ENCODE results near the gene HDAC4.

GRCh38 chr2:239148495-239149200 is 252.2 kb downstream of the HDAC4 start:
- TF ChIP-seq, protein P1, sequence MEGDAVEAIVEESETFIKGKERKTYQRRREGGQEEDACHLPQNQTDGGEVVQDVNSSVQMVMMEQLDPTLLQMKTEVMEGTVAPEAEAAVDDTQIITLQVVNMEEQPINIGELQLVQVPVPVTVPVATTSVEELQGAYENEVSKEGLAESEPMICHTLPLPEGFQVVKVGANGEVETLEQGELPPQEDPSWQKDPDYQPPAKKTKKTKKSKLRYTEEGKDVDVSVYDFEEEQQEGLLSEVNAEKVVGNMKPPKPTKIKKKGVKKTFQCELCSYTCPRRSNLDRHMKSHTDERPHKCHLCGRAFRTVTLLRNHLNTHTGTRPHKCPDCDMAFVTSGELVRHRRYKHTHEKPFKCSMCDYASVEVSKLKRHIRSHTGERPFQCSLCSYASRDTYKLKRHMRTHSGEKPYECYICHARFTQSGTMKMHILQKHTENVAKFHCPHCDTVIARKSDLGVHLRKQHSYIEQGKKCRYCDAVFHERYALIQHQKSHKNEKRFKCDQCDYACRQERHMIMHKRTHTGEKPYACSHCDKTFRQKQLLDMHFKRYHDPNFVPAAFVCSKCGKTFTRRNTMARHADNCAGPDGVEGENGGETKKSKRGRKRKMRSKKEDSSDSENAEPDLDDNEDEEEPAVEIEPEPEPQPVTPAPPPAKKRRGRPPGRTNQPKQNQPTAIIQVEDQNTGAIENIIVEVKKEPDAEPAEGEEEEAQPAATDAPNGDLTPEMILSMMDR (conservative IDR thresholded peaks at IDR 0.05), result no peak
- no peak for TF ChIP-seq EZH2 (IDR thresholded peaks at IDR 0.05; ENCODE audit: low read depth)
